ENCODE data around the gene MRPL32.

- TF ChIP-seq POLR2AphosphoS5 (IDR thresholded peaks at IDR 0.05): no peak
- TF ChIP-seq POLR2A (IDR thresholded peaks at IDR 0.05): no peak
- TF ChIP-seq CTCF (IDR thresholded peaks at IDR 0.05): no peak
Measured at GRCh38 chr7:42928754-42929153, 3.4 kb upstream of the MRPL32 start.

All from sigmoid colon (tissue), 4 donors.